Hypothalamus (tissue), 51 donors: Measurements from ENCODE around the gene PCDH18.
A peak's percentile ranks its signal among the peaks of the same experiment; 100 is the strongest.
"Not testable (repeated sequence)": the region's sequence is repeated elsewhere in the genome, so short reads cannot be mapped to it uniquely, and the experiment has no call there.

Experiments used
- DNase-seq, 51 donors: peaks; one replicate each; lab custom pipeline; 2025; lab: John Stamatoyannopoulos, UW

Gene PCDH18

GRCh38 chr4:137531986-137532868 is at the start of gene PCDH18:
PCDH18 (minus strand) TSS chr4:137532494; CDS start chr4:137532088, 406 bp downstream.
- peak; percentile 7 to 82 (median 57) for DNase-seq

- no peak for DNase-seq
These were observed 44.2 kb upstream of the PCDH18 start for GRCh38 chr4:137576446-137576845.

DNA sequence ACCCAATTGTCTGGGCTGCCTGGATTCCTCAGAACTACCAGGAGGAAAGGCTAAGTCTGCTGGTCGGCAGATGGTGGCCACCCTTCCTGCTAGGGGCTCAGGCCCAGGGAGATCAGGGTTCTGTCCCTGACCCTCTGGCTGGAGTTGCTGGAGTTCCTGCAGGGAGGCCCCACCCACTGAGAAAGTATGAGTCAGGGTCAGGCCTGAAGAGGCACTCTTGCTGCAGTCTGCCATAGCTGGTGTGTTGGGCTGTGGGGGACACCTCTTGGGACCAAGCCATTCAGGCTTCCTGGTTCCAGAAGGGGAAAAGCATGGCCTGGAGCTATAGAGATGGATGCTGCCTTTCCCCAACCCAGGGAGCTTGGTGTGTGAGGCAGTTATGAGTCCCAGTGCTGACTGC is 40.4 kb upstream of the PCDH18 start:
- no peak for DNase-seq

DNA sequence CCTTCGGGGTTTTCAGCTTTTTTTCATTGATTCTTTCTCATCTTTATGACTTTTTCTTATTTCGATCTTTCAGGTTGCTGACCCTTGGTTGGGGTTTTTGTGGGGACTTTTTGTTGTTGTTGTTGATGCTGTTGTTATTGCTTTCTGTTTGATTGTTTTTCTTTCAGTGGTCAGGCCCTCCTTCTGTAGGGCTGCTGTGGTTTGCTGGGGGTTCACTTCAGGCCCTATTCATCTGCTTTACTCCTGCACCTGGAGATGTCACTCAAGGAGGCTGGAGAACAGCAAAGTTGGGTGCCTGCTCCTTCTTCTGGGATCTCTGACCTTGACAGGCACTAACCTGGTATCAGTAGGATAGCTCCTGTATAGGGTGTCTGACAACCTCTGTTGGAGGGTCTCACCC is 39.9 kb upstream of the PCDH18 start:
- no peak for DNase-seq

GRCh38 chr4:137559801-137560200 is 27.5 kb upstream of the PCDH18 start:
- no peak for DNase-seq

- DNase-seq: no peak
These were observed 26.7 kb upstream of the PCDH18 start for GRCh38 chr4:137558951-137559350.

DNA sequence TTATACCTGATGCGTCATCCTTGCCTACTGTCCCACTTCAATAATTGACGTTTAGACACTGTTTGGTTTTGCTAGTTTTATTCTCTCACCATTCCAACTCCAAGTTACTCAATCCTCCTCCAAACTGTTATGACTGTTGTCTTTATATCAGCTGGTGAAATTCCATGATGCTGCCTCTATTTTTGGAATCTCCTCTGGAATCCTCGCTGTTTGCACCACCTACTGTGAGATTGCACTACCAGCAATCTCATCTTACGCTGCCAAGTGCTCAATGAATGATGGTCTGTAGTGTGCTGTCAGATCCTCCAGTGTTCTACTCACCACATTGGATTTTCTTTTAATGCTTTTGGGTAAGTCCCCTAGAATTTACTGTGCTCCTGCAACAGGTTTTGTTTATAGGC is 13.2 kb upstream of the PCDH18 start:
- DNase-seq: no peak

- no peak for DNase-seq
These were observed 11.4 kb upstream of the PCDH18 start for GRCh38 chr4:137543648-137544047.

DNA sequence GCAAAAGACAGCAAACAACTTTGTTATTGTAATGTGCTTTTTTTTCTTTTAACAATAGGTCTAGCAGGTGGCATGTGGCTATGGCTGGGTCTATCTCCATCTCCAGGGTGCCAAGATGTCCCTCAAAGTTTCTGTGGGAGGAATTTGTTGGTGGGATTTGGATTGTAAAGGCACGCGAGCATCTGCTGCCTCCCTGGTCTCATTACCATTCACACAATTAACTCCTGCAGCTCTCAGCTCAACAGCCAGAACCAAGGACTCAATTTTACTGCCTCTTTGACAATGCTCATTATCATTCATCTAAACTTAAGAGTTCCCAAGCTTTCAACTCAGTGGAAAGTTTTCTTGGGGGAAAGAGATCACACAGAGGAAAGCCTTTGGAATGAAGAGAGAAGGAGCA is 10.9 kb upstream of the PCDH18 start:
- no peak for DNase-seq

GRCh38 chr4:137541876-137542646 is 9.8 kb upstream of the PCDH18 start:
- DNase-seq: no peak

- DNase-seq: no peak
These were observed 8.9 kb upstream of the PCDH18 start for GRCh38 chr4:137541181-137541580.

- DNase-seq: no peak
These were observed 8.1 kb upstream of the PCDH18 start for GRCh38 chr4:137540356-137540755.

DNA sequence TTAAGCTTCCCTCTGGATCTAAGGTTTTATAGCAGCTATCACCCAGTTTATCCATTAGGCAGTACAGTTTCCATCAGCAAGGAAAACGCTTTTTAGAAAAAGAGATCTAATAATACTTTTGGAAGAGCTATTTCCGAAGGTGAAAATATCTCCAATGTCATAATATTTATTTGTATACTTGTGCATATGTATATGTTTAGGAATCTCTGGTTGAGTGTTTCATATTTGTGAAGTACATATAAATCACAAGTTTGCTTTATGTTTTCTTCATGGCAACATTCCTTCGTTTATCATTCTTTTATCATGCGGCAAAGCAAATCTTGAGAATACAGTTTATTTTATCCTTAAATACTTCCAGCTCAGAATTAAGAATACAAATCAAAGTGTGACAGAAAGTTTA is 6.2 kb upstream of the PCDH18 start:
- DNase-seq: no peak

DNA sequence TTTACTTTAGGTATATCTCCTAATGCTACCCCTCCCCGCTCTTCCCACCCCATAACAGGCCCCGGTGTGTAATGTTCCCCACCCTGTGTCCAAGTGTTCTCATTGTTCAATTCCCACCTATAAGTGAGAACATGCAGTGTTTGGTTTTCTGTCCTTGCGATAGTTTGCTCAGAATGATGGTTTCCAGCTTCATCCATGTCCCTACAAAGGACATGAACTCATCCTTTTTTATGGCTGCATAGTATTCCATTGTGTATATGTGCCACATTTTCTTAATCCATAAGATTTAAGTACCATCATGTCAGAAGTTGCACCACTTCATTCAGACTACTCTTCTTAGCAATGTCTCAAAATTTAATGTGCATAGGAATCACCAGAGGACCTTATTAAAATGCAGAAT is 5.5 kb upstream of the PCDH18 start:
- DNase-seq: not testable (repeated sequence)

GRCh38 chr4:137536789-137537561 is 4.7 kb upstream of the PCDH18 start:
- no peak for DNase-seq

GRCh38 chr4:137535718-137536117 is 3.4 kb upstream of the PCDH18 start:
- DNase-seq: no peak

DNA sequence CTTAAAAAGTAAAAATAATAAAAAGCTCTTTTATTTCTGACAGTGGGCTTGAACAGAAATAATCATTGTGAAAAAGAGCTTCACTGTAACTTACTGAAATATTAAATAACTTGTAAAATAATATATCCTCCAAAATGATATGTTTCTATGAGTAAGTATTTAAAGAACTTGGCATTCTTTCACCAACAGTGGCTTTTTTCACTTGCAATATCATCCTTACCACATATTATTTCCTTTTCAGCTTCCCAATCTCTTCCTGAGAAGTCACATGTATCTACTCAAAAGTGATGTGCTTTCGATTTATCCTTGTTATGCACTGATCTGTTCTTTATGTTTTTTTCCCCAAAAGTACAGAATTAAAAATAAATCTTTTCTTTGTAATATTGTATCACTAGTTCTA is 2.2 kb upstream of the PCDH18 start:
- no peak for DNase-seq

- DNase-seq: no peak
These were observed 1.6 kb upstream of the PCDH18 start for GRCh38 chr4:137533855-137534254.

GRCh38 chr4:137532869-137533236 is 559 bp upstream of the PCDH18 start:
- no peak for DNase-seq

- peak in 7 of 51 donors; percentile 3 to 43 (median 9) for DNase-seq
These were observed 917 bp downstream of the PCDH18 start for GRCh38 chr4:137531168-137531985.
